Activated T-helper 1 cell treated with anti-CD3 and anti-CD28 coated beads, Interleukin-12 subunit alpha, Interleukin-12 subunit beta, Interleukin-2, Interleukin-4 antibody, amounts not matched to agents 30 ng/mL and 10 ng/mL and 1 ng/mL, durations not matched to agents 14 hours and 24 hours and 36 hours (primary cell): Measurements from ENCODE around the gene VSTM1. TPM values are rescaled to one million over a fixed set of nuclear protein-coding genes. Genes with fewer than 3 reads are reported as not detected.

Source experiments
- DNase-seq: peaks from one replicate; pipeline ENCODE4 v3.0.0; 2021; ENCODE audit warnings: low spot score
- H3K27ac Mint-ChIP-seq: one replicate; pipeline ENCODE4 v1.8.0; 2021; ENCODE audit warnings: mild to moderate bottlenecking, mixed read lengths
- H3K27me3 Mint-ChIP-seq: one replicate; pipeline ENCODE4 v1.8.0; 2022; ENCODE audit warnings: mild to moderate bottlenecking, moderate library complexity, mixed read lengths; ENCODE audit not compliant: insufficient read depth
- H3K36me3 Mint-ChIP-seq: one replicate; pipeline ENCODE4 v1.8.0; 2021; ENCODE audit warnings: low read depth, mixed read lengths
- H3K4me1 Mint-ChIP-seq: one replicate; pipeline ENCODE4 v1.8.0; 2021; ENCODE audit warnings: low read depth, mixed read lengths
- H3K4me3 Mint-ChIP-seq: one replicate; pipeline ENCODE4 v1.8.0; 2021; ENCODE audit warnings: mild to moderate bottlenecking, moderate library complexity, mixed read lengths
- H3K9me3 Mint-ChIP-seq: one replicate; pipeline ENCODE4 v1.8.0; 2021; ENCODE audit warnings: mixed read lengths
- intact Hi-C: fragments of 100-400 bp; cut with micrococcal nuclease; formaldehyde crosslinking; loops from one replicate; pipeline ENCODE4 v1.15.1; 2024
- total RNA-seq: library from RNA; stranded (reverse); gene quantifications from 2 replicates; pipeline ENCODE4 v1.2.3, GENCODE V29; 2022

The VSTM1 gene
- total RNA-seq, 1 donor from 2014 or later = not detected

GRCh38 chr19:53992815-53993214 is 70.9 kb downstream of the VSTM1 start:
- no peak for DNase-seq
- Mint-ChIP-seq H3K9me3 (no peaks in the 10 kb centered on the region), H3K4me1 (no peaks in the 10 kb centered on the region), H3K36me3 (no peaks in the 10 kb centered on the region), H3K27me3 (peaks cover 12% of the 10 kb centered on the region), H3K4me3 (no peak overlapping the region), H3K27ac (no peak overlapping the region)
- intact Hi-C loops = no loop called here

- intact Hi-C loops = no loop called here
- no peak for DNase-seq
Observed at GRCh38 chr19:53992211-53992610, 71.5 kb downstream of the VSTM1 start.

GRCh38 chr19:53991224-53992113 is 72.2 kb downstream of the VSTM1 start, which contains the start of gene CACNG6:
Gene CACNG6, plus strand, starts transcription at chr19:53991637. Its CDS starts 1,241 bp downstream, at chr19:53992878.
- Mint-ChIP-seq H3K9me3 (no peaks in the 10 kb centered on the region), H3K36me3 (no peaks in the 10 kb centered on the region), H3K27me3 (peaks cover 12% of the 10 kb centered on the region), H3K4me3 (no peak within 1 kb of the TSS), H3K27ac (no peak within 1 kb of the TSS), H3K4me1 (no peaks in the 10 kb centered on the region)
- intact Hi-C loops = no loop called here
- DNase-seq = no peak

More at GRCh38 chr19:53992211-53992610, 71.5 kb downstream of the VSTM1 start:
- no peaks in the 10 kb centered on the region for H3K4me1 Mint-ChIP-seq
- H3K9me3 Mint-ChIP-seq = no peaks in the 10 kb centered on the region
- H3K27me3 Mint-ChIP-seq = peaks cover 12% of the 10 kb centered on the region
- H3K27ac Mint-ChIP-seq = no peak overlapping the region
- H3K4me3 Mint-ChIP-seq = no peak overlapping the region
- H3K36me3 Mint-ChIP-seq = no peaks in the 10 kb centered on the region

Other genes with a start within 250 kb of the VSTM1 start
- gene NLRP12, start 239.6 kb downstream of the VSTM1 start, total RNA-seq = not detected in 2 replicates
- 58.8 and 63.1 TPM in 2 replicates for gene MYADM, start 196.0 kb downstream of the VSTM1 start, total RNA-seq
- not detected in 2 replicates for gene PRKCG, start 181.7 kb downstream of the VSTM1 start, total RNA-seq
- not detected in 2 replicates for gene CACNG7, start 154.6 kb downstream of the VSTM1 start, total RNA-seq
- not detected in 2 replicates for gene CACNG8, start 101.0 kb downstream of the VSTM1 start, total RNA-seq
- gene CACNG6, start 72.3 kb downstream of the VSTM1 start, total RNA-seq = not detected in 2 replicates
- not detected in 2 replicates for gene TARM1, start 17.5 kb upstream of the VSTM1 start, total RNA-seq
- 0.27 TPM in 1 of 2 replicates, not detected in the other for gene OSCAR, start 36.9 kb upstream of the VSTM1 start, total RNA-seq
- gene NDUFA3, start 39.0 kb upstream of the VSTM1 start, total RNA-seq = 110 and 125 TPM in 2 replicates
- gene TFPT, start 51.8 kb upstream of the VSTM1 start, total RNA-seq = 31.1 and 33.4 TPM in 2 replicates
- gene PRPF31, start 51.9 kb upstream of the VSTM1 start, total RNA-seq = 110 and 118 TPM in 2 replicates
- 70.0 and 73.2 TPM in 2 replicates for gene CNOT3, start 73.9 kb upstream of the VSTM1 start, total RNA-seq
- gene LENG1, start 95.8 kb upstream of the VSTM1 start, total RNA-seq = 5.8 and 6.6 TPM in 2 replicates
- gene TMC4, start 109.3 kb upstream of the VSTM1 start, total RNA-seq = 0.73 and 0.83 TPM in 2 replicates
- 255 and 263 TPM in 2 replicates for gene MBOAT7, start 125.7 kb upstream of the VSTM1 start, total RNA-seq
- 20.1 and 20.9 TPM in 2 replicates for gene TSEN34, start 127.4 kb upstream of the VSTM1 start, total RNA-seq
- gene RPS9, start 137.0 kb upstream of the VSTM1 start, total RNA-seq = 1,475 and 1,511 TPM in 2 replicates
- 0.67 and 0.78 TPM in 2 replicates for gene LILRB3, start 159.1 kb upstream of the VSTM1 start, total RNA-seq
- 0.27 and 0.36 TPM in 2 replicates for gene LILRA6, start 178.9 kb upstream of the VSTM1 start, total RNA-seq
- gene LILRB5, start 193.4 kb upstream of the VSTM1 start, total RNA-seq = not detected in 2 replicates
- not detected in 2 replicates for gene LILRB2, start 217.2 kb upstream of the VSTM1 start, total RNA-seq
- not detected in 2 replicates for gene LILRA5, start 249.3 kb upstream of the VSTM1 start, total RNA-seq